ENCODE measurements around the gene C2CD2. TPM values are rescaled to one million over a fixed set of nuclear protein-coding genes. Genes with fewer than 3 reads are reported as not detected.

Gene C2CD2
- 8.9 to 18.2 TPM (median 18.1 TPM) in 3 replicates for total RNA-seq
- long read RNA-seq, full-length matches to known transcripts = 7 of 12 reads
- long read RNA-seq, partial matches to known transcripts = 0 of 12 reads
- long read RNA-seq, other reads (novel, unspliced or antisense) = 5 of 12 reads

DNA sequence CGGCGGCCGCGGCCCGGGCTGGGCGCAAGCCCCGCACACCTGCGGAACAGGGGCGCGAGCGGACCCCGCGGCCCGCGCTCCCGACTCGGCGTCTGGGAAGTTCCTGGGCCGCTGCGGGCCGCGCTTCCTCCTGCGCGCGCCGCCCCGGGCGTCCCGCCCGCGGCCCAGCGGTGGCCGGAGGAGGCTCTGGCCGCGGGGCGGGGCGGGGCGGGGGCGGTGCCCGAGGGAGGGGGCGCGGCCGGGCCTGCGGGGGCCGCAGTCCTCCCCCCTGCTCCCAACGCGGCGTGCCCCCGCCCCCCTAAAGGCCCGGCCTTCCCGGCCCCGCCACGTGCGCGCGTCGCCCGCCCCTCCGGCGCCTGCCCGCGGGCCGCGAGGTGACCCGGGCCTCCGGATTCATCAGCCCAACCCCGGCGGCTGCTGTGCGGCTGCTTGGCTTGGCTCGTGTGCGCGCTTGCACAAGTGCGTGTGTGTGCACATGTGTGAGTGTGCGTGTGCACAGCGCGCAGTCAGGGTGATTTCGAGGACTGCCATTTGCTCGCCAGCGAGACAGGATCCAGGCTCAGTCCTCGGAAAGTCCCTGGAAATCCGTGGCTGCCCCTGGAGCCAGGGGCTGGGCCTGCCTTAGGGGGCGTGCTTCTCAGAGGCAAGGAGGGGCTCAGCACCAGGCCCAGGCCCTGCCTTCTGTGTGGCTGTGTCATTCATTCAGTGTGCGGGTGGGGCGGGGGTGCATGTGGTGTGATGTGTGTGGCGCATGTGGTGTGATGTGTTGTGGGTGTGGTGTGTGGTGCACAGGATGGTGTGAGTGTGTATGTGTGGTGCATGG is at the start of gene C2CD2:
Gene C2CD2 (minus strand): TSS at position 188 of the 823 bp plus-strand sequence. CDS start 370 bp downstream, outside the sequence.
- peaks cover 37% of the 10 kb centered on the region for H3K4me1 Mint-ChIP-seq (ENCODE audit: low read depth)
- no peaks in the 10 kb centered on the region for H3K9me3 Mint-ChIP-seq (ENCODE audit: low read depth)
- no peaks in the 10 kb centered on the region for H3K27me3 Mint-ChIP-seq (ENCODE audit: low read depth)
- no peak within 1 kb of the TSS for H3K27ac Mint-ChIP-seq (ENCODE audit: unreplicated experiment)
- peak within 1 kb of the TSS; percentile 71 for H3K4me3 Mint-ChIP-seq (ENCODE audit: unreplicated experiment)
- peak; percentile 81 for DNase-seq (ENCODE audit: low spot score)
- H3K36me3 Mint-ChIP-seq (ENCODE audit: low read depth) = no peaks in the 10 kb centered on the region
- TF ChIP-seq CTCF (IDR thresholded peaks at IDR 0.05) = no peak

- peaks cover 31% of the 10 kb centered on the region for H3K4me1 Mint-ChIP-seq (ENCODE audit: low read depth)
- no peak overlapping the region for H3K4me3 Mint-ChIP-seq (ENCODE audit: unreplicated experiment)
- TF ChIP-seq CTCF (IDR thresholded peaks at IDR 0.05) = no peak
- DNase-seq (ENCODE audit: low spot score) = no peak
- H3K27me3 Mint-ChIP-seq (ENCODE audit: low read depth) = no peaks in the 10 kb centered on the region
- H3K27ac Mint-ChIP-seq (ENCODE audit: unreplicated experiment) = no peak overlapping the region
- no peaks in the 10 kb centered on the region for H3K9me3 Mint-ChIP-seq (ENCODE audit: low read depth)
- H3K36me3 Mint-ChIP-seq (ENCODE audit: low read depth) = peaks cover 18% of the 10 kb centered on the region
These were observed 49.2 kb upstream of the C2CD2 start for GRCh38 chr21:42003051-42003461.

GRCh38 chr21:42002421-42002958 is 48.7 kb upstream of the C2CD2 start:
- Mint-ChIP-seq H3K4me3 (ENCODE audit: unreplicated experiment) (no peak overlapping the region), H3K27me3 (ENCODE audit: low read depth) (no peaks in the 10 kb centered on the region), H3K36me3 (ENCODE audit: low read depth) (peaks cover 16% of the 10 kb centered on the region), H3K9me3 (ENCODE audit: low read depth) (no peaks in the 10 kb centered on the region), H3K27ac (ENCODE audit: unreplicated experiment) (peak overlapping the region; percentile 74), H3K4me1 (ENCODE audit: low read depth) (peaks cover 26% of the 10 kb centered on the region)
- no peak for DNase-seq (ENCODE audit: low spot score)
- no peak for TF ChIP-seq CTCF (IDR thresholded peaks at IDR 0.05)

DNA sequence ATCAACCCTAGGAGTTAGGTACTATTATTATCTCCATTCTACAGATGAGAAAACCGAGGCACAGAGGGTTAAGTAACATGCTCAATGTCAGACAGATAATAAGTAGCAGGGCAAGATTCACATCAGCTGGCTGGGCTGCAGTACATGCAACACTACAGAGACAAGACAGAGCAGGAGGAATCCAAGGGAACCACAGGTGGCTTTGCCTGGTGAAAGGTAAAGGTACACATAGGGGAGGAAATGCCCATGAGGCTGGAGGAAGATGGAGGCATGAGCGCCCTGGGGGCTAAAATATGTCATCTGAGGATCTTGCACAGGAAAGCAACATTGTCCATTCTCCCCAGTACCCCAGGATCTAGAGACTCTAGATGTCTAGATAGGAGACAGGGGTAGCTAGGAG is 48.0 kb upstream of the C2CD2 start:
- Mint-ChIP-seq H3K36me3 (ENCODE audit: low read depth) (peaks cover 14% of the 10 kb centered on the region), H3K9me3 (ENCODE audit: low read depth) (no peaks in the 10 kb centered on the region), H3K4me1 (ENCODE audit: low read depth) (peaks cover 22% of the 10 kb centered on the region), H3K4me3 (ENCODE audit: unreplicated experiment) (no peak overlapping the region), H3K27me3 (ENCODE audit: low read depth) (no peaks in the 10 kb centered on the region), H3K27ac (ENCODE audit: unreplicated experiment) (no peak overlapping the region)
- no peak for DNase-seq (ENCODE audit: low spot score)
- TF ChIP-seq CTCF (IDR thresholded peaks at IDR 0.05) = no peak

GRCh38 chr21:42000908-42001307 is 47.1 kb upstream of the C2CD2 start:
- no peaks in the 10 kb centered on the region for H3K9me3 Mint-ChIP-seq (ENCODE audit: low read depth)
- peaks cover 18% of the 10 kb centered on the region for H3K36me3 Mint-ChIP-seq (ENCODE audit: low read depth)
- no peak for TF ChIP-seq CTCF (IDR thresholded peaks at IDR 0.05)
- H3K27me3 Mint-ChIP-seq (ENCODE audit: low read depth) = no peaks in the 10 kb centered on the region
- H3K4me1 Mint-ChIP-seq (ENCODE audit: low read depth) = peaks cover 22% of the 10 kb centered on the region
- no peak for DNase-seq (ENCODE audit: low spot score)
- H3K4me3 Mint-ChIP-seq (ENCODE audit: unreplicated experiment) = no peak overlapping the region
- no peak overlapping the region for H3K27ac Mint-ChIP-seq (ENCODE audit: unreplicated experiment)

Data from chondrocyte (in vitro differentiated cells).